Measurements from ENCODE around the gene LAMA4.

DNA sequence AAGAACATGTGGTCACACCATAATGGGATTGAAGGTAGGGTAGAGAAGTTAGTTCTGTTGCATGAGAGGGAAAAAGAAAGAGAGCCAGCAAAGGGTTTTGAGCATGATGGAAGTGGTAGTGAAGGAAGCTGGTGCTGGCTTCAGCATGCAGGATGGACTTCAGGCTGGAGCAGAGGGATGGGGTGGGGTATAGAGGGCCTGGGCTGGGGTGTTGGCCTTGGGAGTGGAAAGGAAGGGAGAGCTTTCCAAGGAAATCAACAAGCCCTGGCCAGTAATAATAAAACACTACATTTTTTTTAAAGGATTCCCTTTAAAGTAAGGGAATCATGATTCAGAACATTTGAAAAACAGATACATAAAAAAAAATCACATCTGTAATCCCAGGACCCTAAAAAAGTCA lies 61.2 kb downstream of the LAMA4 start:
- TF ChIP-seq GATA3 (IDR thresholded peaks at IDR 0.05; ENCODE audit: low read depth, low read length): no peak
- no peak for TF ChIP-seq GATA2 (IDR thresholded peaks at IDR 0.05; ENCODE audit: low read depth, low read length)
